Fibroblast of mammary gland (primary cell): ENCODE measurements around the gene SPAG8.

Experiments
- DNase-seq: peaks from one replicate; pipeline ENCODE4 v3.0.0-alpha.2; 2010; ENCODE audit warnings: low read depth
- H3K4me3 ChIP-seq: 2 replicates; pipeline ENCODE4 v1.5.1; 2011; ENCODE audit warnings: low read depth, mild to moderate bottlenecking, low read length, moderate library complexity; ENCODE audit not compliant: control insufficient read depth
- TF ChIP-seq, protein P1 (sequence below): conservative IDR thresholded peaks from 2 replicates; pipeline ENCODE4 v1.5.1; 2011; ENCODE audit warnings: low read depth, low read length, inconsistent platforms; ENCODE audit not compliant: control insufficient read depth, insufficient read depth

SPAG8 gene

DNA sequence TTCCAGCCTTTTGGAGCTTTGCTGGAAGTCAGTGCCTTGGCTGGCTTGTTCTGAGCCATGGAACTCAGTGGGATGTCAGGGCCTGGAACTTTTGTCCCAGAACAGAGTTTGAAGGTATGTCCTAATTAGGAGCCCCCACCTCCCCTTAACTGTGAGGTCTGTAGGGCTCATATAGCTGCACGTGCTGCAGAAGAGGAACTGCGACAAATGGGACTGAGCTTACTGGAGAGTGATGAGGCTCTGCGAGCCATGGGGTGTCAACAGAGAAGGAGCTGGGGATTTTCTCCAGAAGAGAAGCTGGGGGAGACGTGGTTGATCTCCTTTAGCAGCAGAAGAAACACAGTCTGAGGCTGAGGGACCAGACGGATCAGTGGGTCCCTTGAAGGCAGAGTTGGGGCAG is 27.9 kb upstream of the SPAG8 start:
- no peak for DNase-seq
- no peak overlapping the region for H3K4me3 ChIP-seq
- TF ChIP-seq, protein P1, sequence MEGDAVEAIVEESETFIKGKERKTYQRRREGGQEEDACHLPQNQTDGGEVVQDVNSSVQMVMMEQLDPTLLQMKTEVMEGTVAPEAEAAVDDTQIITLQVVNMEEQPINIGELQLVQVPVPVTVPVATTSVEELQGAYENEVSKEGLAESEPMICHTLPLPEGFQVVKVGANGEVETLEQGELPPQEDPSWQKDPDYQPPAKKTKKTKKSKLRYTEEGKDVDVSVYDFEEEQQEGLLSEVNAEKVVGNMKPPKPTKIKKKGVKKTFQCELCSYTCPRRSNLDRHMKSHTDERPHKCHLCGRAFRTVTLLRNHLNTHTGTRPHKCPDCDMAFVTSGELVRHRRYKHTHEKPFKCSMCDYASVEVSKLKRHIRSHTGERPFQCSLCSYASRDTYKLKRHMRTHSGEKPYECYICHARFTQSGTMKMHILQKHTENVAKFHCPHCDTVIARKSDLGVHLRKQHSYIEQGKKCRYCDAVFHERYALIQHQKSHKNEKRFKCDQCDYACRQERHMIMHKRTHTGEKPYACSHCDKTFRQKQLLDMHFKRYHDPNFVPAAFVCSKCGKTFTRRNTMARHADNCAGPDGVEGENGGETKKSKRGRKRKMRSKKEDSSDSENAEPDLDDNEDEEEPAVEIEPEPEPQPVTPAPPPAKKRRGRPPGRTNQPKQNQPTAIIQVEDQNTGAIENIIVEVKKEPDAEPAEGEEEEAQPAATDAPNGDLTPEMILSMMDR: no peak

DNA sequence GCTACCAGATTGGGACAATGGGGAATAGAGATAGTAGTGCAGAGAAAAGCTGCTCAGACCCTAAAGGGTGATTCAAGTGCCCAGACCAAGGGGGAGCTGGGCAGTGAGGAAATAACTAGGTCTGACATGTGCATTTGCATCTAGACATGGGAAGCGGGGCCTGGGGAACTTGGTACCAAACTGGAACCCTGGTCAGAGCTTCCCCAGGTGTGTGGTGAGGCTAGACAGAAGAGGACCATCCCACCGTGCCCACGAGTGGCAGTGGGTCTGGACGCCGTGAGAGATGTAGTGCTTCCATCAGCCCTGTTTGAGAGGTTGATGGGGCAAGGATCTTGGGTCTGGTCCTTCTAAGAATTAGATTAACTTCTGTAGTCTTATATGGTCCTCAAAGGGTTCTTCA is 24.5 kb upstream of the SPAG8 start:
- no peak for DNase-seq
- no peak overlapping the region for H3K4me3 ChIP-seq
- TF ChIP-seq, protein P1: no peak

DNA sequence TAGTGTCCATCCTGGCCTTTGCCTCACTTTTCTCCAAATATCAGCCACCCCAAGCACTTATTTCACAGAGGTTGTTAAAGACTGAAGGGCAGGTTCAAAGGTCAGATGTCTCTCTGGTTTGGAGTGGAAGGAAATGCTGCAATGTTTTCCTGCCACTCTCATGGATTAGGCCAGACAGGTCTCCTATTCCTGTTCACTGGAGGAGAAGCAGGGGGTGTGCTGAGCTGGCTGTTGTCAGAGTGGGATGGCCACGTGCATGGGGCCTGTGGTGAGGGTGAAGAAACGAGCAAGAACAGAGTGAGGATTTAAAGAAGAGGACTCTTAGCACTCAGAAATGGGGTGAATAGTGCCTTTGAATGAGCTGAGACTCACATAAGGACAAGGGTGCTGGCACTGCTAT is 23.7 kb upstream of the SPAG8 start:
- TF ChIP-seq, protein P1: no peak
- no peak for DNase-seq
- no peak overlapping the region for H3K4me3 ChIP-seq

DNA sequence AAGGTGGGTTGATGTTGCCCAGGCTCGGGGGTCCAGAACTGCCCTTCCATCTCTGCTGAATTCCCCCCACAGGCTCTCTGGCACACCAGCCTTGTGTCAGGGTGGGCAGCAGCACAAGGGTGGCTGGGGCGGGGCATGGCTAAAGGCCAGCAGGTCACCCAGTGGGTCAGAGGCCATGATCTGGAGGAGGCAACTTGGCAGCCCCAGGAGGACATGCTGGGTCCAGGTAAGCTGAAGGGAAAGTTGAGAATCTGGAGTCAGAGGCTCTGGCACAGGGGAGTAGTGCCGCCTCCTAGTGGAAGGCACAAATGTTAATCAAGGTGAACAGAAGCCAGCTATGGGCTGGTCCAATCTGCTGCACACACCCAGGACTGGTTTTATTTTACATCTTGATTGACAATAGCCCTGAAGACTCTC is 23.2 kb upstream of the SPAG8 start:
- TF ChIP-seq, protein P1: peak; percentile 34
- no peak for DNase-seq
- no peak overlapping the region for H3K4me3 ChIP-seq

DNA sequence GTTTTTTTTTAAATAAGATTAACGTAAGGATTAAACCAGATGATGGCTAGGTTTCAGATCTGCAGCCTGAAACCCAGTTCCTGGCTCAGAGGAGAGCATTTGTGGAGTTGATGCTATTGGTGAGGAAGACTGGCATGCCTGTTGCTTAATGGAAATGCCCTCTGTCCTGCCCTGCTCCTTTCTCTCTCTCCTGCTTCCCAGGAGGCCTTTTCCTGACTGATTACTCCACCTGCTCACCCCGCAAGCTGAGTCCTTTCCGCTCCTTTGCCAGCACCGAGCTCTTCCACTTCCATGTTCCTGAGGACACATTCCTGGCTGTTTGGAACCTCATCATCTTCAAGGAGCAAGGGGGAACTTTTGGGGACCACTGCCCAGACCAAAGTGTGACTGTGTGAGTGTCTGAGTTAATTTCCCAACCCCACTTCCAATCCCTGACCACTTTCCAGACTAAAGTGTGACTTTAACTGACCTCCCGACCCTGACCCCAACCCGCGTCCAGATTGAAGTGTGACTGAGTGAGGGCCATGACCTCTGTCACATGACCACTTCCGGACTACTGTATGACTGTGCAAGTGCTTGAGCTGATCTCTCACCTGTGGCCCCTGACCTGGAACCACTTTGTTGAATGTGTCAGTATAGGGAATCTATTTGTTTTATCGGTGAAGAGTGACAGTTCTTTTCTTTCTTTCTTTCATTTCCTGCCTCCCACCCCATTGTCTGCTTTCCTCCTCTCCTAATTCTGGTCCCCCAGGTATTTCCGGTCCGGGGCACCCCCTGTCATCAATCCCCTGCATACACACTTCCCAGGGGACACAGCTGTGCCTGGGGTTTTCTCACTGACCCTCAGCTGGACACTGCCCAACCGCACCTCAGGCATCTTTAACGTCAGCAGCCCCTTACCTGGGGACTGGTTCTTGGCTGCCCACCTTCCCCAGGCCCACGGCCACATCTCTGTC is 22.5 kb upstream of the SPAG8 start:
- TF ChIP-seq, protein P1: no peak
- no peak for DNase-seq
- no peak overlapping the region for H3K4me3 ChIP-seq

DNA sequence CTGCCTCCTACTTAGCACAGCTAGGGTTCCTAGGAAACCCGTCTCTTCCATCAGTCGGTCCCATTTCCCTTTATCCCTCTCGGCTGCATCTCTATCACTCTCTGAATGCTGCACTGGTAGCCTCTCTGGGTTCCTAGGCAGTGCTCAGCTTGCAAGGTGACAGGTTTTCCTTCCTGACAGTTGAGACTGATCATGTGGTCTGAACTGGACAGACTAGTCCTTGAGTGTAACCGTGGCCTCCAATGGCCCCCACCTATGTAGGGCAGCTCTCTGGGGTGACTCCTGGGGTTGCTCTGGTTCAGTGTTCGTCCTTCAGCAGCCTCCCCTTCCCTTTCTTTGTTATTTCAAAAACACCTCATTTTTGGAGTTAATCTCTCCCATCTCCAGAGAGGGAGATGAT is 20.8 kb upstream of the SPAG8 start:
- TF ChIP-seq, protein P1: no peak
- DNase-seq: no peak

More for the DNA sequence above, 20.8 kb upstream of the SPAG8 start:
- no peak overlapping the region for H3K4me3 ChIP-seq
